Common myeloid progenitor, CD34-positive (primary cell): ENCODE data around the gene SON.

Experiments used
- CTCF ChIA-PET: fragments of 350-600 bp; sonication (Branson Sonifier 250); formaldehyde crosslinking; loops from one replicate; lab custom pipeline; 2021; ENCODE audit warnings: antibody characterized with exemption; lab: Charles Lee
- POLR2A ChIA-PET: fragments of 350-600 bp; sonication (Branson Sonifier 250); formaldehyde crosslinking; loops from one replicate; lab custom pipeline; 2021; ENCODE audit warnings: antibody characterized with exemption; lab: Charles Lee
- DNase-seq, 3 donors: peaks; one replicate each; pipeline versions ENCODE4 v3.0.0 to v3.0.0-alpha.2; 2013
- H3K27ac ChIP-seq, 2 experiments: 1 replicate in 1 of 2; 2 replicates in 1 of 2; pipeline ENCODE4 v1.7.0; 2013; ENCODE audit warnings: inconsistent platforms in 2 of 2, low read length in 2 of 2, mild to moderate bottlenecking in 2 of 2, low read depth in 1 of 2, moderate library complexity in 1 of 2; ENCODE audit not compliant: severe bottlenecking in 2 of 2, insufficient read depth in 1 of 2, poor library complexity in 1 of 2
- H3K27me3 ChIP-seq, 5 experiments: replicated peaks in 2 of 5; 1 replicate in 3 of 5; 2 replicates in 2 of 5; pipeline versions ENCODE4 v1.6.1 to v1.7.0; 2013; ENCODE audit warnings: low read length in 4 of 5, mild to moderate bottlenecking in 2 of 5, moderate library complexity in 2 of 5, inconsistent platforms in 1 of 5; ENCODE audit not compliant: insufficient read depth in 5 of 5, control insufficient read depth in 4 of 5
- H3K36me3 ChIP-seq, 4 experiments: 1 replicate in 2 of 4; 2 replicates in 2 of 4; pipeline versions ENCODE4 v1.6.1 to v1.7.0; 2013; ENCODE audit warnings: low read length in 3 of 4, control low read depth in 1 of 4, mild to moderate bottlenecking in 1 of 4; ENCODE audit not compliant: control insufficient read depth in 4 of 4, insufficient read depth in 4 of 4
- H3K4me1 ChIP-seq, 4 experiments: 1 replicate in 3 of 4; 2 replicates in 1 of 4; pipeline versions ENCODE4 v1.6.1 to v1.7.1; 2013; ENCODE audit warnings: low read length in 3 of 4, mild to moderate bottlenecking in 3 of 4, control low read depth in 1 of 4, inconsistent platforms in 1 of 4, moderate library complexity in 1 of 4; ENCODE audit not compliant: control insufficient read depth in 4 of 4, insufficient read depth in 4 of 4; ENCODE audit errors: control extremely low read depth in 1 of 4
- H3K4me3 ChIP-seq, 7 experiments: 1 replicate in 4 of 7; 2 replicates in 3 of 7; pipeline versions ENCODE4 v1.5.1 to v1.7.0; 2013; ENCODE audit warnings: mild to moderate bottlenecking in 7 of 7, low read length in 6 of 7, moderate library complexity in 6 of 7, inconsistent platforms in 2 of 7, low read depth in 2 of 7, control low read depth in 1 of 7; ENCODE audit not compliant: insufficient read depth in 4 of 7, control insufficient read depth in 1 of 7; ENCODE audit errors: extremely low read depth in 1 of 7
- H3K9me3 ChIP-seq, 5 experiments: 1 replicate in 4 of 5; 2 replicates in 1 of 5; pipeline versions ENCODE4 v1.6.1 to v1.7.1; 2013; ENCODE audit warnings: low read length in 4 of 5, mild to moderate bottlenecking in 2 of 5, inconsistent platforms in 1 of 5, low read depth in 1 of 5, moderate library complexity in 1 of 5; ENCODE audit not compliant: control insufficient read depth in 4 of 5, insufficient read depth in 2 of 5; ENCODE audit errors: control extremely low read depth in 1 of 5
- WGBS: methylation state at CpG from one replicate; pipeline ENCODE4 v1.1.5; 2013; ENCODE audit not compliant: insufficient coverage; 5-methylcytosine and 5-hydroxymethylcytosine counted together

The SON gene

DNA sequence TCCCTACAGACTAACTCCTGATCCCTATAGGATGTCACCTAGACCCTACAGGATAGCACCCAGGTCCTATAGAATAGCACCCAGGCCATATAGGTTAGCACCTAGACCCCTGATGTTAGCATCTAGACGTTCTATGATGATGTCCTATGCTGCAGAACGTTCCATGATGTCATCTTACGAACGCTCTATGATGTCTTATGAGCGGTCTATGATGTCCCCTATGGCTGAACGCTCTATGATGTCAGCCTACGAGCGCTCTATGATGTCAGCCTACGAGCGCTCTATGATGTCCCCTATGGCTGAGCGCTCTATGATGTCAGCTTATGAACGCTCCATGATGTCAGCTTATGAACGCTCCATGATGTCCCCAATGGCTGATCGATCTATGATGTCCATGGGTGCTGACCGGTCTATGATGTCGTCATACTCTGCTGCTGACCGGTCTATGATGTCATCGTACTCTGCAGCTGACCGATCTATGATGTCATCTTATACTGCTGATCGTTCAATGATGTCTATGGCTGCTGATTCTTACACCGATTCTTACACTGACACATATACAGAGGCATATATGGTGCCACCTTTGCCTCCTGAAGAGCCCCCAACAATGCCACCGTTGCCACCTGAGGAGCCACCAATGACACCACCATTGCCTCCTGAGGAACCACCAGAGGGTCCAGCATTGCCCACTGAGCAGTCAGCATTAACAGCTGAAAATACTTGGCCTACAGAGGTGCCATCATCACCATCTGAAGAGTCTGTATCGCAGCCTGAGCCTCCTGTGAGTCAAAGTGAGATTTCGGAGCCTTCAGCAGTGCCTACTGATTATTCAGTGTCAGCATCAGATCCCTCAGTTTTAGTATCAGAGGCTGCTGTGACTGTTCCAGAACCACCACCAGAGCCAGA is 9.5 kb downstream of the SON start:
- DNase-seq: no peak
- no peaks in the 10 kb centered on the region for H3K27me3 ChIP-seq
- H3K36me3 ChIP-seq: peaks cover 36 to 89% (median 73%) of the 10 kb centered on the region in 4 experiments
- H3K9me3 ChIP-seq: no peaks in the 10 kb centered on the region
- ChIA-PET CTCF (interaction anchor here (1.3 kb wide), 1 partner anchor 9 kb away, joined by 6 read pairs; the partner anchor contains the start of gene SON), POLR2A (interaction anchor here (0.6 kb wide), 1 partner anchor 8 kb away, joined by 3 read pairs; no protein-coding TSS in a partner anchor)
- no peak overlapping the region for H3K27ac ChIP-seq
- no peak overlapping the region for H3K4me3 ChIP-seq
- no peaks in the 10 kb centered on the region for H3K4me1 ChIP-seq
- 97% methylated on average over 24 of the region's 24 CpGs for WGBS

DNA sequence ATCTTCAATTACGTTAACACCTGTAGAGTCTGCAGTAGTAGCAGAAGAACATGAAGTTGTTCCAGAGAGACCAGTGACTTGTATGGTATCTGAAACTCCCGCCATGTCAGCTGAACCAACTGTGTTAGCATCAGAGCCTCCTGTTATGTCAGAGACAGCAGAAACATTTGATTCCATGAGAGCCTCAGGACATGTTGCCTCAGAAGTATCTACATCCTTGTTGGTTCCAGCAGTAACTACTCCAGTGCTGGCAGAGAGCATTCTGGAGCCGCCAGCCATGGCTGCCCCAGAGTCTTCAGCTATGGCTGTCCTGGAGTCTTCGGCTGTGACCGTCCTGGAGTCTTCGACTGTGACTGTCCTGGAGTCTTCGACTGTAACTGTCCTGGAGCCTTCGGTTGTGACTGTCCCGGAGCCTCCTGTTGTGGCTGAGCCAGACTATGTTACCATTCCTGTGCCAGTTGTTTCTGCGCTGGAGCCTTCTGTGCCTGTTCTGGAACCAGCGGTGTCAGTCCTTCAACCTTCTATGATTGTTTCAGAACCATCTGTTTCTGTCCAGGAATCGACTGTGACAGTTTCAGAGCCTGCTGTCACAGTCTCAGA is 10.3 kb downstream of the SON start:
- DNase-seq: no peak
- Histone ChIP-seq H3K36me3 (peaks cover 41 to 90% (median 79%) of the 10 kb centered on the region in 4 experiments), H3K27ac (no peak overlapping the region), H3K9me3 (no peaks in the 10 kb centered on the region), H3K27me3 (no peaks in the 10 kb centered on the region), H3K4me1 (no peaks in the 10 kb centered on the region), H3K4me3 (no peak overlapping the region)
- ChIA-PET POLR2A (interaction anchor here (0.6 kb wide), 1 partner anchor 9 kb away, joined by 3 read pairs; no protein-coding TSS in a partner anchor), CTCF (no interaction called here)
- WGBS: 95% methylated on average over 12 of the region's 12 CpGs

DNA sequence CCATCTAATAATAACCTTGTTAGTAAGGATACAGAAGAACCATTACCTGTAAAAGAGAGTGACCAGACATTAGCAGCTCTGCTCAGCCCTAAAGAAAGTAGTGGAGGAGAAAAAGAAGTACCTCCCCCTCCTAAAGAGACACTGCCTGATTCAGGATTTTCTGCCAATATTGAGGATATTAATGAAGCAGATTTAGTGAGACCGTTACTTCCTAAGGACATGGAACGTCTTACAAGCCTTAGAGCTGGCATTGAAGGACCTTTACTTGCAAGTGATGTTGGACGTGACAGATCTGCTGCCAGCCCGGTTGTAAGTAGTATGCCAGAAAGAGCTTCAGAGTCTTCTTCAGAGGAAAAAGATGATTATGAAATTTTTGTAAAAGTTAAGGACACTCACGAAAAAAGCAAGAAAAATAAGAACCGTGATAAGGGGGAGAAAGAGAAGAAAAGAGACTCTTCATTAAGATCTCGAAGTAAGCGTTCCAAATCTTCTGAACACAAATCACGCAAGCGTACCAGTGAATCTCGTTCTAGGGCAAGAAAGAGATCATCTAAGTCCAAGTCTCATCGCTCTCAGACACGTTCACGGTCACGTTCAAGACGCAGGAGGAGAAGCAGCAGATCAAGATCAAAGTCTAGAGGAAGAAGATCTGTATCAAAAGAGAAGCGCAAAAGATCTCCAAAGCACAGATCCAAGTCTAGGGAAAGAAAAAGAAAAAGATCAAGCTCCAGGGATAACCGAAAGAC is 11.6 kb downstream of the SON start:
- Histone ChIP-seq H3K27ac (no peak overlapping the region), H3K4me1 (no peaks in the 10 kb centered on the region), H3K36me3 (peaks cover 46 to 94% (median 74%) of the 10 kb centered on the region in 4 experiments), H3K9me3 (no peaks in the 10 kb centered on the region), H3K4me3 (no peak overlapping the region), H3K27me3 (no peaks in the 10 kb centered on the region)
- ChIA-PET CTCF (interaction anchor here (1.5 to 2.4 kb wide), 3 partner anchors 9 to 11 kb away, joined by 3 to 14 read pairs (median 4); partner anchors contain the start of gene SON), POLR2A (interaction anchor here (0.6 kb wide), 1 partner anchor 16 kb away, joined by 3 read pairs; no protein-coding TSS in a partner anchor)
- WGBS: 97% methylated on average over 16 of the region's 18 CpGs
- DNase-seq: no peak

DNA sequence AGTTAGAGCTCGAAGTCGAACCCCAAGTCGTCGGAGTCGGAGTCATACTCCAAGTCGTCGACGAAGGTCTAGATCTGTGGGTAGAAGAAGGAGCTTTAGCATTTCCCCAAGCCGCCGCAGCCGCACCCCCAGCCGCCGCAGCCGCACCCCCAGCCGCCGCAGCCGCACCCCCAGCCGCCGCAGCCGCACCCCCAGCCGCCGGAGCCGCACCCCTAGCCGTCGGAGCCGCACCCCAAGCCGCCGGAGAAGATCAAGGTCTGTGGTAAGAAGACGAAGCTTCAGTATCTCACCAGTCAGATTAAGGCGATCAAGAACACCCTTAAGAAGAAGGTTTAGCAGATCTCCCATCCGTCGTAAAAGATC is 12.1 kb downstream of the SON start:
- WGBS: 98% methylated on average over 29 of the region's 32 CpGs

DNA sequence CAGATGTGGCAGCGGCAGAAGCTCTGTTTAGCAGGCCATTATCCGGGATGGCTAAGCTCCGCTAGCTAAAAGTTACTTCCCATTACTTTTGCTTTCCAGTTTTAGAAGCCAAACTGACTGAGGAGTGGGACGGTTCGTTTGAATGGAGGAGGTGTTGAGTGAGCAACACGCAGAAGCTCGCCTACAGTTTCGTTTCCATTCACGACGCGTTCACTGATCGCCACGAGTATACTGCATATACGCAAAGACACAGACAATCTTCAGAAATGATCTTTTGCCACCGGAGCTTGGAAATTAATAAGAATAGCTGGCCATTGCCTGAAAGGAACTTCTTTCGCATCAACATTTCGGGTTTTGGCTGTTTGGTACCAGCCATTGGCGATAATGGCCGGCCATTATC is 14.6 kb downstream of the SON start:
- Histone ChIP-seq H3K4me3 (no peak overlapping the region), H3K4me1 (no peaks in the 10 kb centered on the region), H3K27me3 (no peaks in the 10 kb centered on the region), H3K36me3 (peaks cover 40 to 90% (median 71%) of the 10 kb centered on the region in 4 experiments), H3K27ac (no peak overlapping the region), H3K9me3 (no peaks in the 10 kb centered on the region)
- ChIA-PET CTCF (interaction anchor here (0.8 to 4.5 kb wide), 6 partner anchors 8 to 48 kb away, joined by 3 to 16 read pairs (median 4); partner anchors contain the start of gene DONSON), POLR2A (no interaction called here)
- DNase-seq: no peak
- 98% methylated on average over 14 of the region's 19 CpGs for WGBS

More for the DNA sequence above, 12.1 kb downstream of the SON start:
- Histone ChIP-seq H3K9me3 (no peaks in the 10 kb centered on the region), H3K4me1 (no peaks in the 10 kb centered on the region), H3K27ac (no peak overlapping the region), H3K27me3 (no peaks in the 10 kb centered on the region), H3K36me3 (peaks cover 47 to 94% (median 74%) of the 10 kb centered on the region in 4 experiments), H3K4me3 (no peak overlapping the region)
- no peak for DNase-seq
- POLR2A ChIA-PET: interaction anchor here (0.6 kb wide), 1 partner anchor 35 kb away, joined by 4 read pairs; no protein-coding TSS in a partner anchor
- CTCF ChIA-PET: interaction anchor here (0.9 to 2.4 kb wide), 5 partner anchors 9 to 37 kb away, joined by 3 to 14 read pairs (median 3); partner anchors contain the start of gene SON

DNA sequence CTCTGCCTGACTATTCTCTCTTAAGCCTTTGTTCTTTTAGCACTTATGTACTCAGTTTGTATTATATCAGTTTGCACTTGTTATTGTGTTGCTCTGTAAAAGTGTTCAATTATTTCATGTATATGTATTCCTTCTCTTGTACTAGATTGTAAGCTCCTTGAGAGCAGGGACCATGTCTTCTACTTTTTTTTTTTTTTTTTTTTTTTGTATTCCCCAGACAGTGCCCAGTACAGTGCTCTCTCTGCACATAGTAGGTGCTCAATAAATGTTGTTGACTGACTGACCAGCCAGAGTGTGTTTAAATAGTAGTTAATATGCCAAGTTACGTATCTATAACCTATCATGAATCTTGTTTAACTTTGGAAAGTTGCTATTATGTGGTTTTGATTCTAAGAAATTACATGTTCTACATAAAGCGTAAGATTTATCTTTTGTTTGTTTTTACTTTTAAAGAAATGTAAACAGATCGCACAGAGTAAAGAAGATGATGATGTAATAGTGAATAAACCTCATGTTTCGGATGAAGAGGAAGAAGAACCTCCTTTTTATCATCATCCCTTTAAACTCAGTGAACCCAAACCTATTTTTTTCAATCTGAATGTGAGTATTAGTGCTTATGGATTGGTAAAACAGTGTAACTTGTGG is 16.1 kb downstream of the SON start:
- no peaks in the 10 kb centered on the region for H3K9me3 ChIP-seq
- no peaks in the 10 kb centered on the region for H3K4me1 ChIP-seq
- no peaks in the 10 kb centered on the region for H3K27me3 ChIP-seq
- POLR2A ChIA-PET: no interaction called here
- no peak for DNase-seq
- CTCF ChIA-PET: interaction anchor here (1.0 to 4.5 kb wide), 2 partner anchors 14 to 15 kb away, joined by 3 to 16 read pairs; no protein-coding TSS in a partner anchor
- peaks cover 26 to 88% (median 66%) of the 10 kb centered on the region in 4 experiments for H3K36me3 ChIP-seq
- no peak overlapping the region for H3K4me3 ChIP-seq
- WGBS: no CpG with 5 or more reads among the region's 4 CpGs
- no peak overlapping the region for H3K27ac ChIP-seq
